Measurements from ENCODE around the gene GRPEL2. TPM values are rescaled to one million over a fixed set of nuclear protein-coding genes. Genes with fewer than 3 reads are reported as not detected.

GRPEL2 gene
- polyA plus RNA-seq, 3 donors: 1.9 to 2.7 (median 2.0) TPM

DNA sequence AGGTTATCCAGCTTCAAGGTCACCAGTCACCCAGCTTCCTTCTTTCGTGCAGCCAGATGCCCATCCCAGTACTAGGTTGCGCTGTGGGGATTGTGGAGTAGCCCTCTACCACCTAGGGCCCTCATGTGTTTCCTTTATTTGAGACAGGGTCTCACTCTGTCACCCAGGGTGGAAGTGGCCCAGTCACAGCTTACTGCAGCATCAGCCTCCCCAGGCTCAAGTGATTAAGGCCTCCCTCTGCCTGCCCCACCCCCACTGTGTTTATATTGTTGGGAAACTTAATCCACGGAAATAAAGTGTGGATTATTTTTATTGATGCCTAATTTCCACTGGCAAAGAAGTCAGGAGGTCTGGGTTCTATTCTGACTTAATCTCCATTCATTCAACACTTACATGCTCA is 29.5 kb downstream of the GRPEL2 start:
- Histone ChIP-seq H3K27me3 (ENCODE audit: control insufficient read depth in 2 of 2, insufficient read depth in 2 of 2, low read length in 2 of 2) (no peaks in the 10 kb centered on the region), H3K9me3 (replicated peaks in 1 of 2; ENCODE audit: control insufficient read depth in 1 of 2, insufficient read depth in 1 of 2, low read length in 2 of 2) (no peaks in the 10 kb centered on the region), H3K4me3 (replicated peaks in 1 of 3; ENCODE audit: low read depth in 2 of 3, low read length in 3 of 3) (no peak overlapping the region), H3K27ac (ENCODE audit: low read depth in 1 of 2, low read length in 2 of 2) (no peak overlapping the region), H2AFZ (ENCODE audit: insufficient read depth, low read depth, low read length, poor library complexity, severe bottlenecking) (no peak overlapping the region), H4K20me1 (ENCODE audit: insufficient read depth, low read length) (no peaks in the 10 kb centered on the region), H3K4me1 (ENCODE audit: control insufficient read depth in 1 of 2, insufficient read depth in 2 of 2, low read length in 2 of 2) (no peaks in the 10 kb centered on the region), H3K9ac (ENCODE audit: insufficient read depth, low read length, poor library complexity, severe bottlenecking) (no peak overlapping the region), H3K79me2 (ENCODE audit: insufficient read depth, low read length) (no peaks in the 10 kb centered on the region), H3K4me2 (replicated peaks; ENCODE audit: extremely low read depth, low read length, poor library complexity, severe bottlenecking) (no peak overlapping the region), H3K36me3 (replicated peaks in 1 of 2; ENCODE audit: control insufficient read depth in 1 of 2, insufficient read depth in 2 of 2, low read length in 2 of 2) (no peaks in the 10 kb centered on the region)
- no peaks in the 10 kb centered on the region for H3K36me3 Mint-ChIP-seq
- peaks cover 0 to 5% (median under 1%) of the 10 kb centered on the region in 3 donors for H3K27me3 Mint-ChIP-seq (ENCODE audit: low read depth in 3 of 3)
- H3K9me3 Mint-ChIP-seq: no peaks in the 10 kb centered on the region
- H3K4me1 Mint-ChIP-seq: no peaks in the 10 kb centered on the region
- no peak for TF ChIP-seq CTCF (IDR thresholded peaks at IDR 0.05)
- no peak overlapping the region for H3K4me3 Mint-ChIP-seq
- intact Hi-C loops (cut with micrococcal nuclease): loop anchor here in 1 of 2 donors (5.0 kb wide), 1 partner anchor 58 kb away; no protein-coding TSS in a partner anchor
- H3K27ac Mint-ChIP-seq: no peak overlapping the region
- no CpG with 5 or more reads among the region's 3 CpGs for WGBS (ENCODE audit: insufficient coverage)
- DNase-seq: no peak

DNA sequence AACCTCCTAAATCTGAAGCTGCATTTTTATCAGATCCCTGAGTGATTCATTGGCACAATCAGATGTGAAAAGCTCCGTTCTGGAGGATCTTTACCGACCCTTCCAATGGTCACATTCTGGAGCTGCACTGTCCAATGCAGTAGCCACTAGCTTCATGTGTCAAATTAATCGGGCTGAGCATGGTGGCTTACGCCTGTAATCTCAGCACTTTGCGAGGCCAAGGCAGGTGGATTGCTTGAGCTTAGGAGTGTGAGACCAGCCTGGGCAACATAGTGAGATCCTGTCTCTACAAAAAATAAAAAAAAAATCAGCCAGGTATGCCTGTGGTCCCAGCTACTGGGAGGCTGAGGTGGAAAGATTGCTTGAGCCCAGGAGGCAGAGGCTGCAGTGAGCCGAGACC is 30.1 kb downstream of the GRPEL2 start:
- no peaks in the 10 kb centered on the region for H3K36me3 ChIP-seq (replicated peaks in 1 of 2; ENCODE audit: control insufficient read depth in 1 of 2, insufficient read depth in 2 of 2, low read length in 2 of 2)
- Mint-ChIP-seq H3K4me1 (no peaks in the 10 kb centered on the region), H3K27me3 (ENCODE audit: low read depth in 3 of 3) (peaks cover 0 to 5% (median 1%) of the 10 kb centered on the region in 3 donors), H3K4me3 (no peak overlapping the region), H3K9me3 (no peaks in the 10 kb centered on the region), H3K36me3 (no peaks in the 10 kb centered on the region), H3K27ac (no peak overlapping the region)
- no peak overlapping the region for H3K4me3 ChIP-seq (replicated peaks in 1 of 3; ENCODE audit: low read depth in 2 of 3, low read length in 3 of 3)
- no peak overlapping the region for H3K4me2 ChIP-seq (replicated peaks; ENCODE audit: extremely low read depth, low read length, poor library complexity, severe bottlenecking)
- no peaks in the 10 kb centered on the region for H4K20me1 ChIP-seq (ENCODE audit: insufficient read depth, low read length)
- 96% methylated on average over 3 of the region's 6 CpGs for WGBS (ENCODE audit: insufficient coverage)
- H3K79me2 ChIP-seq (ENCODE audit: insufficient read depth, low read length): no peaks in the 10 kb centered on the region
- intact Hi-C loops (cut with micrococcal nuclease): no loop called here
- H3K27ac ChIP-seq (ENCODE audit: low read depth in 1 of 2, low read length in 2 of 2): no peak overlapping the region
- H3K9ac ChIP-seq (ENCODE audit: insufficient read depth, low read length, poor library complexity, severe bottlenecking): no peak overlapping the region
- no peak for DNase-seq
- no peak for TF ChIP-seq CTCF (IDR thresholded peaks at IDR 0.05)
- H3K4me1 ChIP-seq (ENCODE audit: control insufficient read depth in 1 of 2, insufficient read depth in 2 of 2, low read length in 2 of 2): no peaks in the 10 kb centered on the region
- no peaks in the 10 kb centered on the region for H3K9me3 ChIP-seq (replicated peaks in 1 of 2; ENCODE audit: control insufficient read depth in 1 of 2, insufficient read depth in 1 of 2, low read length in 2 of 2)
- no peak overlapping the region for H2AFZ ChIP-seq (ENCODE audit: insufficient read depth, low read depth, low read length, poor library complexity, severe bottlenecking)
- no peaks in the 10 kb centered on the region for H3K27me3 ChIP-seq (ENCODE audit: control insufficient read depth in 2 of 2, insufficient read depth in 2 of 2, low read length in 2 of 2)
